Large intestine (tissue), 3 donors: ENCODE measurements around the gene ERCC2. TPM values are rescaled to one million over a fixed set of nuclear protein-coding genes. Genes with fewer than 3 reads are reported as not detected.
"Not testable (repeated sequence)": the region's sequence is repeated elsewhere in the genome, so short reads cannot be mapped to it uniquely, and the experiment has no call there.

Source experiments
- DNase-seq, 2 donors: peaks; one replicate each; pipeline versions ENCODE4 v3.0.0 to v3.0.0-alpha.2; 2013
- H3K27ac ChIP-seq: one replicate; pipeline ENCODE4 v1.5.1; 2013; ENCODE audit warnings: low read length
- H3K27me3 ChIP-seq: 2 replicates; pipeline ENCODE4 v1.6.1; 2013; ENCODE audit warnings: low read length; ENCODE audit not compliant: control insufficient read depth, insufficient read depth
- H3K36me3 ChIP-seq: 2 replicates; pipeline ENCODE4 v1.6.1; 2013; ENCODE audit warnings: low read length; ENCODE audit not compliant: control insufficient read depth, insufficient read depth
- H3K4me1 ChIP-seq: one replicate; pipeline ENCODE4 v1.6.1; 2013; ENCODE audit warnings: low read length; ENCODE audit not compliant: control insufficient read depth, insufficient read depth
- H3K4me3 ChIP-seq: one replicate; pipeline ENCODE4 v1.5.1; 2013; ENCODE audit warnings: low read length
- H3K9me3 ChIP-seq: one replicate; pipeline ENCODE4 v1.6.1; 2013; ENCODE audit warnings: mild to moderate bottlenecking, low read depth, low read length, moderate library complexity; ENCODE audit not compliant: control insufficient read depth
- WGBS: methylation state at CpG from one replicate; pipeline ENCODE4 v1.1.5; 2013; ENCODE audit warnings: low lambda C conversion rate; ENCODE audit not compliant: insufficient coverage; 5-methylcytosine and 5-hydroxymethylcytosine counted together
- polyA plus RNA-seq: library from polyadenylated mRNA; unstranded; fragments of 120-200 nt; gene quantifications from one replicate; pipeline ENCODE4 v1.2.1, GENCODE V29; 2013

The ERCC2 gene
- polyA plus RNA-seq, 1 donor: 18.2 TPM

DNA sequence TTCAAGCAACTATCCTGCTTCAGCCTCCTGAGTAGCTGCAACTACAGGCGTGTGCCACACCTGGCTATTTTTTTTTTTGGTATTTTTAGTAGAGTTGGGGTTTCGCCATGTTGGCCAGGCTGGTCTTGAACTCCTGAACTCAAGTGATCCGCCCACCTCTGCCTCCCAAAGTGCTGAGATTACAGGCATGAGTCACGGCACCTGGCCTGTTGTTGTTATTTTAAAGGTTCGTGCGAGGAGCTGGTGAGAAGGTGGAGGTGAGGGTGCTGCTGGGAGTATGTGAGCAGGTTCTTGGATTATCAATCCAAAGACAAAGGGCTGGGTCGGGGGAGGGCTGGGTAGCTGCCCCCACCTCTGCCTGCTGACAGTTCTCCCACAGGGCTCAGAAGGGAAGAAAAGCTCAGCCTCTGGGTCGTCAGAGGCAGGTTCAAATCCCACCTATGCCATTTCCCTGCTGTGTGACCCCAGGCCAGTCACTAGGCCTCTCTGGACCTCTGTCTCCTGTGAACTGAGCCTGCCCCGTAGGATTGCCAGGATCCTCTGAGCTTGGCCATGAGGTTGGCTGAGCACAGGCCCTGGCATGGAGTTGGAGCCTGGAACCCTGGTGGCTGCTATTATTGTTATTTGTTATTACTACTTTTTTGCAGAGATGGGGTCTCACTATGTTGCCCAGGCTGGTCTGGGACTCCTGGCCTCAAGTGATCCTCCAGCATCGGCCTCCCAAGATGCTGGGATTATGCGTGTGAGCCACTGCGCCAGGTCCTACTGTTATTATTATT lies 49.2 kb downstream of the ERCC2 start:
- H3K4me1 ChIP-seq: peaks cover 3% of the 10 kb centered on the region
- no CpG with 5 or more reads among the region's 12 CpGs for WGBS
- peaks cover 30% of the 10 kb centered on the region for H3K27me3 ChIP-seq
- H3K36me3 ChIP-seq: no peaks in the 10 kb centered on the region
- no peak overlapping the region for H3K4me3 ChIP-seq
- H3K27ac ChIP-seq: no peak overlapping the region
- H3K9me3 ChIP-seq: no peaks in the 10 kb centered on the region
- no peak for DNase-seq

DNA sequence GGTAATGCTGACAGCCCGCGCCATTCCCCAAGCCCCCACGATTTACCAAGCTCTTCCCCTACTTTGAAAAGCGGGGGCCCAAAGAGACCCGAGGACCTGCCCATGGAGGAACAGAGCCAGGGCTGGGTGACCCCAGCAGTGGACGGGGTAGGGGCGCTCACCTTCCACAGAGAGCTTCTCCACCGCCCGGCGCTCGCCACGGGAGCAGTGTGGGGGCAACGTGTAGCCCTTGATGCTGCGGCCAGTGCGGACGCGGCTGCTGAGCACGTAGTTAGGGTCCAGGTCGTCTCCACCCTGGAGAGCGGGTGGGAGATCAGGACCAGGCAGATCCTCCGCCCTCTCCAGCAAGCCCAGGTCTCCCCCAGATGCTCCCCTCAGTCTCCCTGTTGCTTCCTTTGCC lies 55.1 kb downstream of the ERCC2 start:
- H3K27me3 ChIP-seq: peaks cover 19% of the 10 kb centered on the region
- H3K4me1 ChIP-seq: no peaks in the 10 kb centered on the region
- no peak overlapping the region for H3K27ac ChIP-seq
- DNase-seq: no peak
- H3K4me3 ChIP-seq: no peak overlapping the region
- H3K36me3 ChIP-seq: no peaks in the 10 kb centered on the region
- no peaks in the 10 kb centered on the region for H3K9me3 ChIP-seq
- no CpG with 5 or more reads among the region's 21 CpGs for WGBS

DNA sequence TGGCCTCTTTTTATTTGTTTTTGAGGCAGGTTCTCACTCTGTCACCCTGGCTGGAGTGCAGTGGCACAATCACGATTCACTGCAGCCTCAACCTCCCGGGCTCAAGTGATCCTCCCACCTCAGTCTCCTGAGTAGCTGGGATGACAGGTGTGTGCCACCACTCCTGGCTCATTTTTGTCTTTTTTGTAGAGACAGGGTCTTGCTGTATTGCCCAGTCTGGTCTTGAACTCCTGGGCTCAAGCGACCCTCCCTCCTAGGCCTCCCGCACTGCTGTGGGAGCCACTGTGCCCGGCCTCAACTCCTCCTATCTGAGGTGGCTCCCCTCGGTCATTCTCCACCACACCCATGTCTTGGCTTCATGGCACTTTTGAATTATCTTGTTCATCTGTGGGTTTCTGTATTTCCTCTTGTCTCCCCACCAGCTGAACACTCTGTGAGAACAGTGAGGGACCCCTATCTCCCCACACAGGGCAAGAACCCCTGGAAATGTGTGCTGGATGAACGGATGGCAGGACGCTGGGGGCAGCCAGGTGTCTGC lies 55.6 kb downstream of the ERCC2 start:
- Histone ChIP-seq H3K36me3 (no peaks in the 10 kb centered on the region), H3K4me3 (no peak overlapping the region), H3K4me1 (no peaks in the 10 kb centered on the region), H3K27ac (no peak overlapping the region), H3K9me3 (no peaks in the 10 kb centered on the region), H3K27me3 (peaks cover 19% of the 10 kb centered on the region)
- DNase-seq: no peak
- no CpG with 5 or more reads among the region's 8 CpGs for WGBS

DNA sequence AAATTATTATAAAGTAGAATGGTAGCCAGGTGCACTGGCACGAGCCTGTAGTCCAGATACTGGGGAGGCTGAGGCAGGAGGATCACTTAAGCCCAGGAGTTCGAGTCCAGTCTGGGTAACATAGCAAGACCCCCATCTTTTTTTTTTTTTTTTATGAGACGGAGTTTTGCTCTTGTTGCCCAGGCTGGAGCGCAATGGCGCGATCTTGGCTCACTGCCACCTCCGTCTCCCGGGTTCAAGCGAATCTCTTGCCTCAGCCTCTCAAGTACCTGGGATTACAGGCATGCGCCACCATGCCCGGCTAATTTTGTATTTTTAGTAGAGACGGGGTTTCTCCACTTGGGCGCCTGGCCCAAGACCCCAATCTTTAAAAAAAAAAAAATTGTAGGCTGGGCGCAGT lies 58.1 kb downstream of the ERCC2 start:
- H3K9me3 ChIP-seq, DNase-seq, H3K4me1 ChIP-seq, H3K27ac ChIP-seq, H3K36me3 ChIP-seq, H3K4me3 ChIP-seq: not testable (repeated sequence)
- 93% methylated on average over 2 of the region's 14 CpGs for WGBS
- H3K27me3 ChIP-seq: peaks cover 18% of the 10 kb centered on the region

DNA sequence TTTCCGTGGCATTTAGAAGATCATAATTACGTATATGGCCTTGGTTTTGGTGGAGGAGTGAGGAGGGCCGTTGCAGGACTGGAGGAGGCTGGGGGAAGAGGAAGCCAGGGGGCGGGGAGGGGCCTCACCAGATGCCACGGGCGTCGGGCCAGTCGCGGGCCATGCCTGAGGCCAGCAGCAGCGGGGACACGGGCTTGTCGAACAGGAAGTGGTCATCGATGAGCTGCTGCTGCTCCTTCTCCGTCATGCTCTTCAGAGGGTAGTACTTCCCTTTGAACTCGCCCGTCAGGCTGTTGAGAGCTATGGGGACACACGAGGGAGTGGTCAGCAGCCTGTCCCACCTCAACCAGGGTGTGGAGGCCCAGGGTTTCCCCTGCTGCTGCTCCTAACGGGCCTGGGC lies 58.8 kb downstream of the ERCC2 start:
- no peak overlapping the region for H3K27ac ChIP-seq
- H3K9me3 ChIP-seq: peaks cover 7% of the 10 kb centered on the region
- H3K27me3 ChIP-seq: peaks cover 19% of the 10 kb centered on the region
- no peaks in the 10 kb centered on the region for H3K36me3 ChIP-seq
- no peak for DNase-seq
- H3K4me3 ChIP-seq: no peak overlapping the region
- no CpG with 5 or more reads among the region's 18 CpGs for WGBS
- no peaks in the 10 kb centered on the region for H3K4me1 ChIP-seq

DNA sequence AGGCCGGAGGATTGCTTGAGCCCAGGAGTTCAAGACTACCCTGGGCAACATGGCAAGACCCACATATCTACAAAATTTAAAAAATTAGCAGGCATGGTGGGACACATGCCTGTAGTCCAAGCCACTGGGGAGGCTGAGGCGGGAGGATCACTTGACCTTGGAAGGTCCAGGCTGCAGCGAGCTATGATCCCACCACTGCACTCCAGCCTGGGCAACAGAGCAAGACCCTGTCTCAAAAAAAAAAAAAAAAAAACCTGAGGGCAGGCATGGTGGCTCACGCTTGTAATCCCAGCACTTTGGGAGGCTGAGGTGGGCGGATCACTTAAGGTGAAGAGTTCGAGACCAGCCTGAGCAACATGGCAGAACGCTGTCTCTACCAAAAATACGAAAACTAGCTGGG lies 61.1 kb downstream of the ERCC2 start:
- not testable (repeated sequence) for H3K4me3 ChIP-seq, DNase-seq, H3K9me3 ChIP-seq, H3K4me1 ChIP-seq, H3K27ac ChIP-seq, H3K27me3 ChIP-seq, H3K36me3 ChIP-seq
- no CpG with 5 or more reads among the region's 8 CpGs for WGBS

DNA sequence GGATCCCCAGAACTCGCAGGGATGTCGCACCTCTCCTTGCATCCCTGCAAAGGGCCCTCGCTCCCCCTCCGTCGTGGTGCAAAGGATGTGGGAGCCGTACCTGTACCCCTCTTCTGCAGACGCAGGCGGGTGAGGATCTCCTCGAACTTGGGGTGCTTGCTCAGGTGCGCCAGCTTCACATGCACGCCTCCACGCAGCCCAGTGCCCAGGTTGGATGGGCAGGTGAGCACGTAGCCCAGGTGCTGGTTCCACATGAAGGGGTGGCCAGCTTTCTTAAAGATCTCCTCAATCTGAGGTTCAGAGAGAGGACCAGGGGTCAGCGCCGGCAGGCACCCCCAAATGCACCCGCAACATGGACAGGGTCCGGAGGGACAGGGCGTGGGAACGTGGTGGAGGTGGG lies 63.0 kb downstream of the ERCC2 start:
- no peak overlapping the region for H3K27ac ChIP-seq
- H3K9me3 ChIP-seq: peaks cover 9% of the 10 kb centered on the region
- H3K4me1 ChIP-seq: no peaks in the 10 kb centered on the region
- no peak overlapping the region for H3K4me3 ChIP-seq
- no peaks in the 10 kb centered on the region for H3K36me3 ChIP-seq
- H3K27me3 ChIP-seq: peaks cover 4% of the 10 kb centered on the region
- no CpG with 5 or more reads among the region's 19 CpGs for WGBS
- no peak for DNase-seq

DNA sequence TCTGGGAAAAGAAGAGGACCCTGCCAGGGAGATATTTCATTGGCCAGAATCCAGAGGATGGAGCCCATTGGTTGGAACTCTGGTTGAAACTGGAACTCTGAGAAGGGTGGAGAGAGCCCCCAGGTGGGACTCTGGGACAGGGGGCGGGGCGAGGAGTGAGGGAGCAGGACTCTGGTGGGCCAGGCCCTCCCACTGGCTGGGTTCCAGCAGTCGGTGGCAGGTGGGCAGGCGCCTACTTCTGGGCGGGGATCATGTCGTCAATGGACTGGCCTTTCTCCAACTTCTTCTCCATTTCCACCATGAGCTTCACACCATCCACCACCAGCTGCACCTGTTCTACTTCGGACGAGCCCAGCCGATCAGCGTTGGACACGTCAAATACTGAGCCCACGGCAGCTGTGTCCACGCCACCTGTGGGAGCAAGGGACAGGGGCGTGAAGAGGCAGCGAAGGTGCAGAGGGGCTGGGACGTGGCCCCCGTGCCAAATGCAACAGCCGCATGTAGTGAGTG lies 63.8 kb downstream of the ERCC2 start:
- DNase-seq: no peak
- Histone ChIP-seq H3K27ac (no peak overlapping the region), H3K27me3 (peaks cover 4% of the 10 kb centered on the region), H3K9me3 (peaks cover 9% of the 10 kb centered on the region), H3K4me3 (no peak overlapping the region), H3K36me3 (no peaks in the 10 kb centered on the region), H3K4me1 (no peaks in the 10 kb centered on the region)
- whole genome bisulfite sequencing: no CpG with 5 or more reads among the region's 18 CpGs

DNA sequence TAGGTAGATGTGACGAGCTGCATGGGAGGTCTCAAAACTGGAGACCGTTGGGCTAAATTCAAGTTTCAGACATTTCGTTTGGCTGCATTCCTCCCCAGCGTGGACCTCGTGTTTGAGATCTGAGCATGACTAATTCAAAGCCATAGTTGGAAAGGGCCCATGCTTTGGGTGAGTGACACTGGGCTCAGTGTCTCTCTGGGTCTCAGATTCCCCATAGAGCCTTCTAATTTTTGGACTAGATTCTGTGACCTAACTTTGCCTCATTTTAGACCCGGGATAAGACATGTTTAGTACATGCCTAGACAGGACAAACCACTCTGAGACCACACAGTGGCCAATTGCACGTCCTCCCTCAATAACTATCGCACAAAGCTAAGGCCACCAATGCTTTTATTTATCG lies 64.3 kb downstream of the ERCC2 start:
- no peak for DNase-seq
- peaks cover 4% of the 10 kb centered on the region for H3K27me3 ChIP-seq
- WGBS: no CpG with 5 or more reads among the region's 9 CpGs

DNA sequence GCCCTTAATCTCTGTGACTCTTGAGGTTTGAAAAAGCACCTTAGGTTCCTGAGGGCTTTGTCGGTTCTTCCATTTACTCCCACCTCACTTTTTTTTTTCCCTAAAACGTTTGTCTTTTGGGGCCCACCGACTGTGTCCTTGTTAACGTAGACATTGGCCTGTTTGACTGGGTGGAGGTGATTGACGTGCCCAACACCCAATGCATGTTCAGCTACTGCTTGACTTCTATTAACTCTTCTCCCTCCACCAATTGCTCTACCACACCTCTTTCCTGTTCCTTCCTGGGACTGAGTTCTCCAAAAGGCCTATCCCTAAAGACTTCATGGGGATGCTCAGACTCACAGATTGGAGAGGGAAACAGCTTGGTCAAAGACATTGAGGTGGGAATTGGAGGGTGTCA lies 65.0 kb downstream of the ERCC2 start:
- H3K4me3 ChIP-seq: no peak overlapping the region

More for the DNA sequence above, 64.3 kb downstream of the ERCC2 start:
- peaks cover 9% of the 10 kb centered on the region for H3K9me3 ChIP-seq
- no peaks in the 10 kb centered on the region for H3K36me3 ChIP-seq
- no peaks in the 10 kb centered on the region for H3K4me1 ChIP-seq
- no peak overlapping the region for H3K4me3 ChIP-seq
- no peak overlapping the region for H3K27ac ChIP-seq

DNA sequence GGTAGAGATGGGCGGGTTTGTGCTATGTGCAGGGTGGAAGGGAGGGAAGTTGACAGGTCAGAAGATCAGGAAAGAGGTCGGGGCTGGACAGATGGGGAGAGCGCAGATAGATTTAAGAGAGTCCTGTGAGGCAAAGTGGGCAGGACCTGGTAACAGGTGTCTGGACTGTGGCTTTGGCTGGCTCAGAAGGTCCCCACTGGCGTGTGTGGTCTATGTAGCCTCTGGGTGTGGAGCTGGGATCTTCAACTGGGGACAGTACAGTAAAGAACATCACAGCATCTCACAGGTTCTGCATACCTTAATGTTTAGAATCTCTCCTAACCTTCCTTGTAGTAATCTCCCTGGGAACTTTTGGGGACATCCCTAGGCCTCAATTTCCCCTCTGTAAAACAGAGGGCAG lies 65.4 kb downstream of the ERCC2 start:
- peaks cover 9% of the 10 kb centered on the region for H3K9me3 ChIP-seq
- no peak overlapping the region for H3K4me3 ChIP-seq
- no peak overlapping the region for H3K27ac ChIP-seq
- no peaks in the 10 kb centered on the region for H3K4me1 ChIP-seq
- DNase-seq: no peak
- no CpG with 5 or more reads among the region's 4 CpGs for WGBS
- peaks cover 4% of the 10 kb centered on the region for H3K36me3 ChIP-seq
- H3K27me3 ChIP-seq: peaks cover 4% of the 10 kb centered on the region

More for the DNA sequence above, 65.0 kb downstream of the ERCC2 start:
- H3K27ac ChIP-seq: no peak overlapping the region
- peaks cover 2% of the 10 kb centered on the region for H3K36me3 ChIP-seq
- peaks cover 4% of the 10 kb centered on the region for H3K27me3 ChIP-seq
- WGBS: no CpG with 5 or more reads among the region's 5 CpGs
- H3K9me3 ChIP-seq: peaks cover 9% of the 10 kb centered on the region
- H3K4me1 ChIP-seq: no peaks in the 10 kb centered on the region
- DNase-seq: no peak
